Measurements from ENCODE around the gene DEDD2.

Gene DEDD2

DNA sequence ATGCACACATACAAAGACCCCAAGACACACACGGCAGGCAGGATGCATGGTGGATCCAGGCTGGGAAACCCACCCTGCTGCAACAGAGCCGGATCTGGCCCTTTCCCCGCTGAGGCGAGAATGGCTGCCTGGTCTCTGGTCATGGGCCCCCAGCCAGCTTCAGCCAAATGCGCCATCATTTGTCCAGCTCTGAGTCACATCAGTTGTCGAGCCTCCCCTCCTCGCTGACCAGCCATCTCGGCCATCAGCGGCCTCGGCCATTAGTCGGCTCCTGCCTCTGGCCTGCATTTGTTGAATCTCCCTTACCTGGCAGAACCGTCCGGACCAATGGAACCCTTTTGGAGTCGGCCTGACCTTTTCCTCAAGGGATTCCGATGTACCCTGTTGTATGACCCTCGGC is 46.8 kb downstream of the DEDD2 start:
- DNase-seq (ENCODE audit: low read depth) = no peak

DNA sequence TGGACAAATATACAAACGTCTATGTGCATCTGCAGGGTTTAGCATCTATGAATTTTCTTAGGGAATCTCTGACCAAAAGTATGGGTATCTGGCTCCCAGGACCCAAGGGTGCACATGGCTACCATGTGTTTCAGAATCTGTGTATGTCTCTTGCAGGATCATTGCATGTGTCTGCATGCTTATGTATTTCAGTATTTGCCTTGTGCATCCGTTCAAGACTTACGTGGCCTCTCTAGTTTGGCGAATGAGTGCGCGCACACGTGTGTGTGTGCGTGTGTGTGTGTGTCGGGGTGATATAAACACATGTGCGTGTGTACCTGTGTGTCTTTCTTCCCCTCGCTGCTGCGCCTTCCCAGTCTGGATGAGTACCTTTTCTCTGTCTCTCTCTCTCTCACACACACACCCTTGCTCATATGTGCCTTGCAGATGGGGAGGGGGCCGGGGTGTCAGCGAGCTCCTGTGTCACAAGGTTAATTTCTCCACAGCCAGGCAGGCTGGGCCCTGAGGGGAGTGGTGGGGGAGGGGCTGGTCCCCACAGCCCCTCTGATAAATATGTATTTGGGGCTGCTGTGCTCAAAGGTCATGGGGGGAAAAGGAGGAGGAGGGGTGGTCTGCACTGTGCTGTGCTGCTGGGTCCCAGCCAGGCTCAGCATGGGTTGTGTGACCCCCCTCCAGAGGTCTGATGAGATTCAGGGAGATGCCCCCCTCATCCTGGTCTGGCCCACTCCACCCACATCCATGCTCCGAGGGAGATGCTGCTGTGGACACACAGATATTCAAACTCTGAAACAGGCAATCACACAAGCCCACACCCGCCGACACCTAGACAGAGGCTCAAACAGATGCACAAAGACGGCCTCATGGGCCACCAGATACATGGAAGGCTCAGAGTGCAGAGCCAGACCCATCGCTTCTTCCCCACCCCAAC is 47.7 kb downstream of the DEDD2 start:
- no peak for DNase-seq (ENCODE audit: low read depth)

DNA sequence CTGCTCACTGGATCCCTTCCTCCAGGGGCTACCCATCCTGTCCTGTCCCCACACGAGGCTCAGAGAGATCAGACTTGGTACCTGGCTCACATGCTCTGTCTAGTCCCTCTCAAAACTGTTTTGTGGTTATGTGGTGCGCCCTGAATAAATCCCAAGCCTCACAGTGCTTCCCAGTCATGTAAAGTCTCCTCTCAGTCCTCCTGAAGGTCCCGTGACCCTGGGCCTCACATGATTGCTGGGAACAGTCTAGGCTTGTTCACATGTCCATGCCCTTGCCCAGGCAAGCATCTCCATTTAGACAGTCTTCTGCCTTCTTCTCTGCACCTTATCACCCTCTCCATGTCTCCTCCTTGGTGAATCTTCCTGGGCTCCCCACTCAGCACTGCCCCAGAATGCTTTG is 49.3 kb downstream of the DEDD2 start:
- DNase-seq (ENCODE audit: low read depth) = no peak

- DNase-seq (ENCODE audit: low read depth) = no peak
Measured at GRCh38 chr19:42166316-42166715, 51.2 kb downstream of the DEDD2 start.

DNA sequence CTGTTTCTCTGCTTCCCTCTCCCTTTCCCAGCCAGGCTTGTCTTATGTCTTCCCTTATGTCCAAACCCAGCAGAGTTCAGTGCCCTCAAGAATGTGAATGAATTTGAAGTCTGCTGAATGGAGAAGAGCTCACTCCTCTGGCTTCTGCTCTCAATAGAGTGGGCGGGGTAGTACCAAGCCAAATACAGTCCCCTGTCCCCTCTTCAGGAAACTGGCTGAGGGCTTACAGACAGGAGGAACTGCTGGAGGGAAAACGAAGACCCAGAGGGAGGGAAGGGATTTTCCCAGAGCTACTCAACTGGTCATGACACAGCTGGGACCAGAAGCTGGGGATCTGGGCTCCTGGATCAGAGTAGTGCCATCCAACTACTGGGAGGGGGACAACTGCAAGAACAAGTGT is 52.3 kb downstream of the DEDD2 start:
- no peak for DNase-seq (ENCODE audit: low read depth)

DNA sequence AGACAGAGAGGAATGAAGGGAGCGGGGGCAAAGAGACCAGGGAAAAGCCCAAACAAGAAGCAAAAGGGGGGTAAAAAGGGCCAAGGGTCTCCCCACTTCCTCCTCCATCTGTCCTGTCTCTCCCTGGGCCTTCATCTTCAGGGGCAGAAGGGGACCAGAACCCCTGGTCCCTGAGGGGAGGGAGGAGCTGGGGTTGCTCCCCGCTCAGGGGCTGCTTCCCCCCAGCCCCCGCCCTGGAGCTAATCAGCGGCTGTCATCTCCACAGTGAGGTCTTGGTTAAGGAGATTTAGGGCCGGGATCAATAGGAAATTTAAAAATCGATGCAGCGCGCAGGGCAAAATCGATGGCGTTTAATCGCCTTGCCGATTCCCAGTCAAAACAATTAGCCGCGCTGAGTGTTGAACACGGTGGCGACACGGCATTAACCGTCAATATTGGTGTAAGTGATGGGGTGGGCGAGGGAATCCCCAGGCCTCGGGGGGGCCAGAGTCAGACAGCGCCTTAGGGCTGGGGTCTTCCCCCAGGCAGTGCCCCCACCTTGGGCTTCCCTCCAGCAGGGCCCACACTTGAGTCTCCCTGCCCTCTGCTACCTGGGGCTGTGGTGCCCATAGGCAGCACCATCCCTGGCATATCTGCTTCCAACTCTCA is 55.7 kb downstream of the DEDD2 start:
- no peak for DNase-seq (ENCODE audit: low read depth)

- DNase-seq (ENCODE audit: low read depth) = no peak
Measured at GRCh38 chr19:42159942-42160341, 57.5 kb downstream of the DEDD2 start.

DNA sequence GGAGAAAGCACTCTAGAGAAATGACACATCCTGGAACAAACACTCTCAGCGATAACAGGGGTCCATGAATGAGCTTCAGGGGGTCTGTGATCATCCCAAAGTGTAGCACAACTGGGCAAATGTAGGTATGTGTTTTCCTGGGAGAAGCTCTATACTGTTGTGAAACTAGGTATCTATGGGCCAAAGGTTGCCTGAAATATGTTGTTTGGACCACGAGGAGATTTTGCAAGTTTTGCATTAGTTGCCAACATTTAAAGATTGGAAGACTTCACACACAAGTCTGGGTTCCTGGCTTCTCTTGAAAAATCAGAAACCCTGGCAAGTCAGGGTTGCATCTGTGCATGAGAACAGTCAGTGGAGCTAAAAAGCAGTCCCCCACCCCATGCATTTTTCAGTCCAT is 58.6 kb downstream of the DEDD2 start:
- DNase-seq (ENCODE audit: low read depth) = no peak

DNA sequence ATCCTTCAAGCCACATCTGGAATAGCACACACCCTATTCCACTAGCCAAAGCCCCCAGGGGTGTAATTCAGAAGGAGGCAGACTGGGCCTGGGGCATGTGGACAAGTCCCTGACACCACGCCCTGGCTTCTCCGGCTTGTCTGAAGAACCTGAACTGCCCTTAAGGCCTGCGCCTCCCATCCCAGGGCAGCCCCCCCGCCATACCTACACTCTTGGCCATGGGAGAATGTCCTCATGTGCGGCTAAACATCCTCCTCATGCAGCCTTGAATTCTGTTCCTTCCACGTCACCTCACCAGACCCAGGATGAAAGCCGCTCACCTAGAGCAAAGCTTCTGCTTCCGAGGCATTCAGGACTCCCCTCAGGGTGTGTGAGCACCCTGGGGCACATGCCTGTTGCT is 60.9 kb downstream of the DEDD2 start:
- no peak for DNase-seq (ENCODE audit: low read depth)

- no peak for DNase-seq (ENCODE audit: low read depth)
Measured at GRCh38 chr19:42155796-42156195, 61.7 kb downstream of the DEDD2 start.

- DNase-seq (ENCODE audit: low read depth) = no peak
Measured at GRCh38 chr19:42154471-42155323, 62.8 kb downstream of the DEDD2 start.

DNA sequence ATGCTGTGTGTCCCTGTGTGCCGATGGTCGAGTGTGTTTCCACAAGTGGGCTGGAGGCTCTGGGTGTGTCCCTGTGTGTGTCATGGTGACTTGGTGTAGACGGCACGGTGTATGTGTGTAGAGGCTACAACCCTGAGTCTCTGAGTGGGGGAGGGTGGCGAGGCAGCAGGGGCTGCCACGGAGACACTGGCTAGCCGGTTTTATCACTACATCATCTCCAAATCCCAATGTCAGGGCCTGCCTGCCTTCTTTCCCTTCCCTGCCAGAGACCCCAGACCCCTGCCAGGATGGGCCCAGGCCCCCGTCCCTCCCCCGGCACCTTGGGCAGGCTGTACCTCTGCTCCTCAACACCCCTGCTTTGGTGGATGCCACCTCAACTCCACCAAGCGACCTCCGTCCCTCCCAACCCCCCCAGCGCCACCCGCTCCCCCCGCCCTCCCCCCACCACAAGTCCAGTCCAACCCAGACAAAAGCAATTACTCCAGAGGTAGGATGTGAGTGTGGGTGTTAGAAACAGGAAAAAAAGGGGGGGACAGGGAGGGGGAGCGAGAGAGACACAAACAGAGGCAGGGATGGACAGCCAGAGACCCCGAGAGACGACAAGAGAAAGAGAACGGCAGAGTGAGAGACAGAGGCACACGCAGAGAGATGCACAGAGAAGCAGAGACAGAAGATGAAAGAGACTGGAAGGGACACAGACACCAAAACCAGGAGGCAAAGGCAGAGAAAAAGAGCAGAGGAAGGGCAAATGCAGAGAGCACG is 63.6 kb downstream of the DEDD2 start:
- no peak for DNase-seq (ENCODE audit: low read depth)

- DNase-seq (ENCODE audit: low read depth) = no peak
Measured at GRCh38 chr19:42152910-42153671, 64.4 kb downstream of the DEDD2 start.

GRCh38 chr19:42151782-42152684 is 65.4 kb downstream of the DEDD2 start:
- DNase-seq (ENCODE audit: low read depth) = no peak

- DNase-seq (ENCODE audit: low read depth) = no peak
Measured at GRCh38 chr19:42150911-42151361, 66.5 kb downstream of the DEDD2 start.

- DNase-seq (ENCODE audit: low read depth) = no peak
Measured at GRCh38 chr19:42150364-42150763, 67.1 kb downstream of the DEDD2 start.

DNA sequence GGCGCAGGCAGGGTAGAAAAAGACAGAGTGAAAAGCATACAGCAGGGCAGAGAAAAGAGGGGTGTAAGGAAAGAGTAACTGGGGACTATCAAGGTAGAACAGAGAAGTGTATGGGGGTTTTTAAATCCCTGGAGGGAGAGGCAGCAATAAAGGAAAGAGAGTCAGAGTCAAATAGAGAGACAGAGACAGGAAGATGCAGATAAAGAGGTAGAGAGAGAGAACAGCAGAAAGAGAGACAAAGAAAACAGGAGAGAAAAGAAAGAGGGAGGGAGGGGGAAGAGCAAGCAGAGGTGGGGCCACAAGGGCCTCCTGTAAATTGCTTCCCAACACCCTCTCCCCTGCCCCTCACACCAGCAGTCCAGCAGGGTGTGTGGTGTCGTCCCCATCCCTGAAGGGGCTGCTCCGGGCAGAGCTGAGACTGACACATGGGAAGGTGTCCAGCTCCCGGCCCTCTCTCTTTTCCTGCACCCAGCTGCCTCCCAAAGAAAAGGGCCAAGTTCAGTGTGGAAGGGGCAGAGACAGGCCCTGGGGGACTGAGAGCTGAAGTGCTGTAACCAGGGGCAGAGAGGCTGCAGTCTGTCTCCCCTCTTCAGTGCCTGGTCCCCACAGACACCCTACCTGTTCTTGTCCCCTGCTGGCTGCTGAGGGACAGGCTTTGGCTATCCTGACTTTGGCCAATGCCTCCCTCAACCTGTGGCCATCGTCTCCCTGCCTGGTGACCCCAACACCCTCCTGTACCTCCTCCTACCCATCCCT is 67.9 kb downstream of the DEDD2 start:
- DNase-seq (ENCODE audit: low read depth) = no peak
